HG03066 (cell line): Measurements from ENCODE around the gene EMC7.
"Not testable (repeated sequence)": the region's sequence is repeated elsewhere in the genome, so short reads cannot be mapped to it uniquely, and the experiment has no call there.

Source experiments
- ATAC-seq: cut with Tn5 transposase; IDR thresholded peaks from one replicate; pipeline ENCODE4 v1.9.1; 2021; ENCODE audit warnings: low read depth; ENCODE audit not compliant: unreplicated experiment

Gene EMC7

DNA sequence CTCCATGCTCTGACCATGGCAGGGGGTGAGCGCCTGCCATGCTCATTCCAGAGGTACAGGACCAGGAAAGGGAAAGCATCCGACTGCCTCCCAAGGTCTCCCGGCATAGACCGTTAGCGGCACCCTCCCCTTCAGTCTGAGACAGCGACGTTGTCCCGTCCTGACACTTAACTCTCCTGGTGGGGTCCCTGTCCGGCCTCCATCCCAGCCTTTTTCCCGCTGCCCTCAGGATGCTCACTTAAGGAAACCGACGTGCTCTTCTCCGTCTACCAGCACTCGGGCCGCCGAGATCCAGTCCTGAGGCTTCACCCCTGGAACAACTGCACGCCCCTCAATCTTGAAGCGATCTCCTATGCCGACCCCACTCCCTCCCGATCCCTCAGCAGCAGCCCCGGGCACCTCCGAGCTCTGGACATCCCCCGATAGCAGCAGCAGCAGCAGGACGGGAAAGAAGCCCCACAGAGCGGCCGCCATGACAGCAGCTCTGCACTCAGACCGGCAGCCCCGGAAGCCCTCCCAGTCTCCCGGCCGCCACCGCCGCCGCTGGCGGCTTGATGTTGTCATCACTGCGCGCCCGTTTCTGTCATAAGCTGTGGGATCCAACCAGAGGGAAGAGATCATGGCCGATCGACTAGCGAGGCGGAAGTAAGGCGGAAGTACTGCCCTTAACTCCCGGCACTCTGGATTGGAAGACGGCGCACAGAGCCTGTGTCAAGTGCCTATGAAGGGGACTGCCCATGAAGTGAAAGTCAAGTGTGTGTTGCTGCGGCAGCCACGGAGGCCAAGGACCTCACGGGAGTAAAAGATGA lies at the start of gene EMC7, which contains the start of gene PGBD4:
Gene EMC7, minus strand, starts transcription at position 497 of the 809 bp plus-strand sequence. Its CDS starts 23 bp downstream, at position 474.
Gene PGBD4, plus strand, starts transcription at position 718 of the 809 bp plus-strand sequence. CDS start 449 bp downstream, outside the sequence.
- ATAC-seq, result peak; percentile 95

DNA sequence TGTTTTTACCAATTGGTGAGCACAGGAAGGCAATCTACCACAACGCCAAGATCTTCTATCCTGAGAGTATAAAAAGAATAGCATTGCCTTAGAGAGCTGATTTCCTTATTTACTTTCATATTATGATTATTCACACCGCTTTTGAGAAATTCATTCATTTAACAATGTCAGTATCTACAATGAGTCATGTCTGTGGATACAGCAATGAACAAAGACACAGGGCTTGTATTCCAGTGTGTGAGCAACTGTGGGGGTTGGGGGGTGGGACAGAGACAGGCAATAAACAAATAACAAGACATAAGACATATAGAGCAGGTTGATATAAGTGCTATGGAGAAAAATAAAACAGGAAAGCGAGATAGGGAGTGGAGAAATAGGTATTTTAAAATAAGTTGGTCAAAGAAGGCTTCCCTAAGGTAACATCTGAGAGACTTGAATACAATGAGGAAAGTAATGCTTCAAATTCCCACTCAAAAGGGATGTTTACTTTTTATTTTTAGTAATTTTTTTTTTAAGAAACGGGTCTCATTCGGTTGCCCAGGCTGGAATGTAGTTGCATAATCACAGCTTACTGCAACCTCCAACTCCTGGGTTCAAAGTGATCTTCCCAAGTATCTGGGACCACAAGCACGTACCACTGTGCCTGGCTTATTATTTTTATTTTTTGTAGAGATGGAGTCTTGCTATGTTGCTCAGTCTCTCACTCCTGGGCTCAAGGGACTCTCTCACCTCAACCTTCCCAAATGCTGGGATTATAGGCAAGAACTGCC lies 45.9 kb upstream of the EMC7 start:
- ATAC-seq, result no peak

DNA sequence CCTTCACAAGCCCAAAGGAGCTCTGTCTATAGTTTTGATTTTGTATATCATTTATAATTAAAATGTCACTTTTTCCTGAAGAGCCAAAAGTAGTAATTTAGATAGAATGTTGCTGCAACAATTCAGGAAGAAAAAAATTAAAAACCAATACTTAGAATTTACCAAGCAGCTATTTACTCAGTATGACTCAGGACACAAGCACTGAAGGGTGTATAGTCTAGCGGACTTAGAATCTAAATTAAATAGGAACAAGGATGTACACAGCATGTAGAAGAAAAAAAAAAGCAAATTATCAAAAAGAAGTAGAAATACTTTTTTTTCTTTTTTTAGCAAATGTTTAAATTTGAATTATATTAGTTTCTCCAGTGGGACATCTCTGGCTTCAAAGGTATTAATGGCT lies 31.8 kb upstream of the EMC7 start:
- no peak for ATAC-seq

DNA sequence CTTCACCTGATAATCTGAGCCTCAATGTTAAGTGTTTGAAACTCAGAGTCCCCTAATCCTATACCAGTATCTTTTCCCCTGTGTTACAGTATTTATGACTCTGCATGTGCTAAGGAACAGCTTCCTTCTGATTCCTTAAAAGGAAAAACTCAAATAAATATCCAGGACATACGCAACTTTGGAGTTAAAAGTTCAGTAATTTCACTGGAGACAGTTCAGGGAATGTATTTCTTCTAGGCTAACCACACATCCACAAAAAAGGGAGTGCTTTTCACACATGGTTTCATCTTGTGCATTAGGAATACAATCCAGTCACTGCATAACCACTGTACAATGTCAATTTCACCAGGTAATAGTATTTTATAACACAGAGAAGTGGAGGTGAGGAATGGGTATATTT lies 31.2 kb upstream of the EMC7 start:
- ATAC-seq, result no peak

DNA sequence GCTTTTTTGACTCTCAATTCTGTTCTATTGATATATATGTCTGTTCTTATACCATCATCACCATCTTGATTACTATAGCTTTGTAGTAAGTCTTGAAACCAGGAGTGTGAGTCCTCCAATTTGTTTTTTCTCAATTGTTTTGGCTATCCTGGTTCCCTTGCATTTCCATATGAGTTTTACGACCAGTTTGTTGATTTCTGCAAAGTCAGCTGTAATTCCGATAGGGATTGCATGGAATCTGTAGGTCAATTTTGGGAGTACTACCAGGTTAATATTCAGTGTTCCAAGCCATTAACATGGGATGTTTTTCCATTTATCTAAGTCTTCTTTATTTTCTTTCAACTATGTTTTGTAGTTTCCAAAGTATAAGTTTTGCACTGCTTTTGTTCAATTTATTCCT lies 27.2 kb upstream of the EMC7 start:
- no peak for ATAC-seq

DNA sequence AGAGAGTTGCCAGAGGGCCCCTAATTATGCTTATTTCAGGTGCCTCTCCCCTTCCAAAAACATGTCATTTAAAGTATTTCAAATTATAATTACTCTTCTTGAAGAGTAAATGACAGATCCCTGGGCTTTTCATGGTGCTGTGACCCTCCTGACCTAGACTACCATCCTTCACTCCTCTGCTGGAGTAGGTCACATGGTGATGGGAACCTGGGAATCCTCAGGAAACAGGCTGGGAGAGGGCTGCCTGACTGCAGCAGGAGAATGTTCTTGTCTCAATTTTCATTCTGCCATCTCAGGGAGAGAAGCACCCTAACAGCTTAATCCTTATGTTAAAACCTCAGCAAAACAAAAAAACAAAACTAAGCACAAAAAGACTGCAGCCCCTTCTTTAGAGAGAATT lies 24.9 kb upstream of the EMC7 start:
- ATAC-seq, result no peak

DNA sequence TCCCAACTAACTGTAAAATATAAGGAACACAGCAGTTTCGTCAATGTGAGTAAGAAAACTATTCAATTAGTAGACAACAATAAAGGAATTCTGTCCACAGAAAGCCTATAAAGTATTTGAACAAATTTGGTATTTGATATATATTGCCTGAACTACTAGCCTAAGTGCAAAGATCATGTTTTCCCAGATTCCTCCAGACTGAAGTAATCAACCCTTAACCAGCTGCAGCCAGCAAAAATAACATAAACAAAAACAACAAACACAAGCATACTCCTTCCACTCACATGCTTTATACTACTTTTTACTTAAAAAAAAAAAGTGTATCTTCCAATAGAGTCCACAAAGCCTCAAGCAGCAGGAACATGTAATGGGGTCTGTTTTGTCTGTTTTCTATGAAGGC lies 24.3 kb upstream of the EMC7 start:
- ATAC-seq, result no peak

DNA sequence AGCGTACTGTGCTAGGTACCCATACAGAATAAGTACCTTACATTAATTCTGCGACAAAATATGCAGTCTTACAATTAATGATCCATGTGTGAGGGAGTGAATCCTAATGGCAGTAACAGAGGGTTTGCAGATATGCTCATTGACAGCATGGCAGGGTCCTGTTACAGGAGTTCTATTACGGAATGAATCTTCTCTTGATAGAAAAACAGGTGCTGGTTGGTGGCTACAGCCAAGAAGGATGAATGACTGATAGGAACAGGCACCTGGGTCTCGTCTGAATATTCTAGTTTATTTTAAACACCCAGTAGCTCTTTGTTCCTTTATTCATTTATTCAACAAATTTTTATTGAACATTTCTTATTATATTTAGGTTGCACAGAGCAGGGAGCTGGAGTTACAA lies 23.0 kb upstream of the EMC7 start:
- no peak for ATAC-seq

DNA sequence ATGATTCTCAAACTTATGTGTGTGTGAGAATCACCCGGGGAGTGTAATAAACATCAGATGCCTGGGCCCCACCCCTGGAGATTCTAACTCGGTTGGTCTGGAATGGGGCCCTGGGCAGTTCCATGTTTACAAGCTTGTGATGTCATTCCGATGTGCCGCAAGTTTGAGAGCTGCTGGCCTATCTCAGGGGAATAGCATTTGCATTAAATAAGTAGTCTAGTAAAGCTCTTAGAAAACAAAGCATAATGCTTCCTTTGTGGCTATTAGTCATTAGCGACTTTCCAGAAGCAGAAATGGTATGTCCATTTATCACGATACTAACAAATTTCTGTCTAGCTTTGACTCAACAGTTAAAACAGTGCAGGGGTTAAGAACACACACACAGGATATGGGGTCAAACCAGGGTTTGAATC lies 21.1 kb upstream of the EMC7 start:
- no peak for ATAC-seq

DNA sequence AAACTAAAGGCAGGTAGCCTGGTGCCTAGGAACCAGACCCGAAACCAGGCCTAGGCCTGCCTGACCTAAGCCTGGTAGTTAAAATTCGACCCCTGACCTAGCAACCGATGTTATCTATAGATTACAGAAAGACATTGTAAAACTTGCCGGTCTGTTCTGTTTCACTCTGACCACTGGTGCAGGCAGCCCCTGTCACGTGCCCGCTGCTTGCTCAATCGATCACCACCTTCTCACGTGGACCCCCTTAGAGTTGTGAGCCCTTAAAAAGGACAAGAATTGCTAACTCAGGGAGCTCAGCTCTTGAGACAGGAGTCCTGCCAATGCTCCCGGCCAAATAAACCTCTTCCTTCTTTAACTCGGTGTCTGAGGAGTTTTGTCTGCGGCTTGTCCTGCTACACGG lies 20.1 kb upstream of the EMC7 start:
- not testable (repeated sequence) for ATAC-seq

DNA sequence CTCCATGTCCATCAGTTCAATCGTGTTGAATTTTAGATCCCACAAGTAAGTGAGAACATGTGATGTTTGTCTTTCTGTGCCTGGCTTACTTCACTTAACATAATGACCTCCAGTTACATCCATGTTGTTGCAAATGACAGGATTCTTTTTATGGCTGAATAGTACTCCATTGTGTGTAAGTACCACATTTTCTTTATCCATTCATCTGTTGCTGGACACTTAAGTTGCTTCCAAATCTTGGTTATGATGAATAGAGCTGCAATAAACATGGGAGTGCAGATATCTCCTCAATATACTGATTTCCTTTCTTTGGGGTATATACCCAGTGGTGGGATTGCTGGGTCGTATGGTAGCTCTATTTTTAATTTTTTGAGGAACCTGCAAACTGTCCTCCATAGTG lies 18.8 kb upstream of the EMC7 start:
- not testable (repeated sequence) for ATAC-seq

DNA sequence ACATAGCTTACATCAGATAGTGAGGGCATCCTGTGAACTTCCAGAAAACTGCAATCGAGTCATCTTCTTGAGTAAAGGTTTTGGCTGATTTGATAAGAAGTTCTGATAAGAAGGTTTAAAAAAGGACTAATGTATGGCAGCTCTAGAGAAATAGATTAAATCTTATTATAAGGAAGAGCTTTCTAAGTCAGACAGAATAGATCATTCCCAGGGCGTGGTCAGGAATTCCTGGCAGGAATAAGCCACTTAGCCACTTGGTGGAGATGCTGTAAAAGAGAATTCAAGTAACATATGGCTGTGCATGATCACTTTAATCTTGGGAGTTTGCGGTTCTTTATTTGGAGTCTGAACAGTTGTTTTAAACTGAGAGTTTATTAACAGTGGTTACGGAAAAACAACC lies 17.6 kb upstream of the EMC7 start:
- ATAC-seq, result no peak

DNA sequence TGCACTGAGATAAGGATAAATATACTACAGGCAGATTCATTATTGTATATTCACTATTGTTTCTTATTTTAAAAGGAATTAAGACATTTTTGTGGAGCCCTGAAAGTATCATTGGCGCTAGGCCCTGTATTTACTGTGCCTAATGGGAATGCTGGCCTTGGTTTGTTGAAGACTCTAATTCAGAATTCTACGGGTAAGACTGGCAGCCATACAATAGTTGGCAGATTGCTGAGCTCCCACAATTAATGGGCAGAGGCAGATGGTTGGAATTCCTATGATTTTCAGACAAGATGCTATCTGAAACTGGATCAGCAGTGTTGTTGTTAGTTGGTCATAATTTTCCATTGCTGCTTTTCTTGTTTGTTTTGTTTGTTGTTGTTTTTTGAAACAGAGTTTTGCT lies 15.0 kb upstream of the EMC7 start:
- ATAC-seq, result no peak

DNA sequence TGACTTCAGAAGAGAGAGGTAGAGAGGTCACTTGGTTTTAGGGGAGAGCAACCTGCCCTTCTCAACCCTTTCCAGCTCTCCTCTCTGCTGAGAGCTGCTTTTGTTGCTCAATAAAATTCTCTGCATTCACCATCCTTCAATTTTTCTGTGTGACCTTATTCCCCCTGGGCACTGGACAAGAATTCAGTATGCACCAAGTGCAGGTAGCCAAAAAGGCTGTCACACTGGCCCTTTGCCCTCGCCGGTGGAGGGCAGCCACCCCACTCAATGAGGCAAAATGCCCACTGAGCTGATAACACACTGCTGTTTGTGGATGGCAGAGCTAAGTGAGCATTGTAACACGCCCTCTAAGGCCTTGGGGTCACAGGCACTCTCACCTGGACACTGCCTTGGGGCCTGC lies 13.1 kb upstream of the EMC7 start:
- ATAC-seq, result no peak

DNA sequence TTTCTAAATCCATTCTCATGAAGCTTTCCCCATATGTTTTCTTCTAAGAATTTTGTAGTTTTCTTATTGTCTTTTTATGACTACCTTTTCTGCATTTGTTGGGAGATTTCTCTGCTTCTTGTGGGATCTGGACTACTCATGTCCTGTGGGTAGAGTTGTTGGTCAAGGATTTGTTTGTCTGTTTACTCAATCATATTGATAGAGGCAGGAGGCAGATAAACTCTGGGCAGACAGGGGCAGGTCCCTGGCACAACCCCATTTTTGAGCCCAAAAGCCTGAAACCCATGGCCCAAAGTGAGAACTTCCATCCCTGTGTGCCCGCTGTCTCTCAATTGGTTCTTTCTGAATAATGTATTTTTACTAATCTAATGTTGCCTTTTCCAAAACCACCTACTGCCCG lies 12.6 kb upstream of the EMC7 start:
- no peak for ATAC-seq

DNA sequence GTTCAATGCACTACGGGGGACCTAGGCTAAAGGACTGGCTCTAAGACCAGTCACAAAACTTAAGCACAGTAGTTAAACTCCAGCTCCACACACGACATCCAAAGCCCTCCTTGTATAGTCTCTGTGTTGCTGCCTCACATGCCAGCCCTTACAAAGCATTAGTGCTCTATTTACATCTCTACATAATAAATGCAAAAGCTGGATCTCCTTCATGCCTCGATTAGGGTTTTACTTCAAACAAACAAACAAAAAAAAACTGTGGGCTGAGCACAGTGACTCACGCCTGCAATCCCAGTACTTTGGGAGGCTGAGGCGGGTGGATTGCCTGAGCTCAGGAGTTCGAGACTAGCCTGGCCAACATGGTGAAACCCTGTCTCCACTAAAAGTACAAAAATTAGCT lies 9.8 kb upstream of the EMC7 start:
- ATAC-seq, result no peak

DNA sequence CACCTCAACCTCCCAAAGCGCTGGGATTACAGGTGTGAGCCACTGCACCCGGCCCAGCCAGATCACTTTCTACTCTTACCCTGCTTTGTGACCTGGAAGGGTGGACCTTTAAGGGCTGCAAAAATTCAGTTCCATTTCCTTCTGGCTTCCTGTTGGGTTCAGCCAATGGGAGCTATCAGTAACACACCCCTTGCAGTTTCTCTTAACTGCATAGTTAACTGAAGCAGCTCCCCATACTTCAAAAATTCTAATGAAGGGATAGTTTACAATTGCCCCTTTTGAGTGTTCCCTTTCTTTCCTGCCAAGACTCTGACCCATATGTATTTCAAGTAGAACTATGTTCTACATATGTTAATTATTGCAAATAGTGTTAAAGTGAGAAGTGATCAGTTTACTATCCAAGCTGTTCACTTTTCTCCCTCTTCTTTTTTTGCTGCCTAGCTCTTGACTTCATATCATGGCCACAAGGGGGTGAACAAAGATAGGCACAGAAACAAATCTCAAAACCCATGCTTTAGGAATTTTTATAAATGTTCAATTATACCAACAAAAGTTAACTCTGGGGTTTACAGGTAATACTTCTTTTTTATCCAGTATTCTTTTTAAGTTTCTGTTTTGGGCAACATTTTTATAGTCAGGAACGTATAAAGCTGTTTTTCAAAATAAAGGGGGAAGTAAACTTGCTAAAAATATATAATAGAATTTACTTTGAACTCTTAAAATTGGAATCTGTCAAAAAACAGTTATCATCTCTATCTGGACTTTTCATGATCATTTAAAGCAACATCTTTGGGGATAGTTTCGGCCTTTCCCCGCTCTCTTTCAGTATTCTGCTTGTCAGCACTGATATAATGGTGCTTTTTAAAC lies 8.4 kb upstream of the EMC7 start:
- ATAC-seq, result no peak

DNA sequence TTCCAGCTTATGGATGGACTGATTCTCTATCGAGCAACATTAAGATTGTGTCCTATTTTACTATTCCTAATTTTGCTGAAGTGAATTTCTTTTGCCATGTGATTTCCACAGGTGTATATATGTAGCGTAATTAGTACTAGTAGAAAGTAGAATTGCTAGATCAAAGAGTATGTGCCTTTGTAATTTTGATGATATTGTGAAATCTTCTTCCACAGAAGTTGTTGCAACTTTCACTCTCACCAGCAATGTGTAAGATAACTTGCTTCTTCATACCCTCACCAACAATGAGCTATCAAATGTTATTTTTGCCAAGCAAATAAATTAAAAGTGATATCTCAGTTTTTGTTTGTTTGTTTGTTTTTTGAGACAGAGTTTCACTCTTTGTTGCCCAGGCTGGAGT lies 5.7 kb upstream of the EMC7 start:
- no peak for ATAC-seq

DNA sequence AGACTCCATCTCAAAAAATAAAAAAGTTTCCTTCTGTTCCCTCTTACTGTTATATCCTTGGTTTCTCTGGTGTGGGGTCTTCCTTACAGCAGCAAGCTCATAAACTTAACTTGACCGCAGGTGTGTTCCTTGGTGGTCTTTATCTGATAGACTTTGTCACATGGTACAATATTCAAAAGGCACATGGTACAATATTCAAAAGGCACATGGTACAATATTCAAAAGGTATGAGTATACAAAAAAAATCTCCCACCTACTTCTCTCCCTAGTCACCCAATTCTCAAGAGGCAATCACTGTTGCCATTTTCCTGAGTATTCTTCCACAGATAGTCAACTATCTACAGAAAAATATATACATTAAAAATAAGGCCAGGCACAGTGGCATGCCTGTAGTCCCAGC lies 4.8 kb upstream of the EMC7 start:
- no peak for ATAC-seq

DNA sequence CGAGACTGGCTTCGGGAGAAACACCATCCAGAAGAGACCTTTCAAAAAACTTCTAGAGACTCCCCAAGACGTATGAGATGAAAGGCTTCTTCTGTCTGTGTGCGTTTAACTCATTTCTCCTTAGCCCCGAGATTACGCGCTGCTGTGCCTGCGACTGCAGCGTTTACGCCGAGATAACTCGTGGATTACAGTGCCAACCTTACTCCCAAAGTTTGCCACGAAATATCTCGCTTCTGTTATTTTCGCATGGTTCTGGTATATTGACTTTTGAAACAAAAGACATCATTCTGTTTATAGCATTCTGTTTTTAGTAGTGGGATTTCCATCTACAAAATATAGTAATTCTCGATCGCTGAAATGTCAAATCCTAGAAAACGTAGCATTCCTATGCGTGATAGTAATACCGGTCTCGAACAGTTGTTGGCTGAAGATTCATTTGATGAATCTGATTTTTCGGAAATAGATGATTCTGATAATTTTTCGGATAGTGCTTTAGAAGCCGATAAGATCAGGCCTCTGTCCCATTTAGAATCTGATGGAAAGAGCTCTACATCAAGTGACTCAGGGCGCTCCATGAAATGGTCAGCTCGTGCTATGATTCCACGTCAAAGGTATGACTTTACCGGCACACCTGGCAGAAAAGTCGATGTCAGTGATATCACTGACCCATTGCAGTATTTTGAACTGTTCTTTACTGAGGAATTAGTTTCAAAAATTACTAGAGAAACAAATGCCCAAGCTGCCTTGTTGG lies 688 bp upstream of the EMC7 start:
- peak; percentile 21 for ATAC-seq
